GM10266 (cell line): ENCODE data around the gene FOSB.
"Not testable (repeated sequence)": the region's sequence is repeated elsewhere in the genome, so short reads cannot be mapped to it uniquely, and the experiment has no call there.

Experiments
- DNase-seq: peaks from one replicate; pipeline ENCODE4 v3.0.0; 2012; ENCODE audit errors: extremely low spot score
- CTCF ChIP-seq: IDR thresholded peaks from 2 replicates; pipeline ENCODE4 v1.5.1; 2012; ENCODE audit warnings: mild to moderate bottlenecking, low read depth; ENCODE audit not compliant: control insufficient read depth, insufficient read depth; ENCODE audit errors: missing control alignments

The FOSB gene

GRCh38 chr19:45508417-45508860 lies 40.6 kb downstream of the FOSB start:
- TF ChIP-seq CTCF, result no peak
- DNase-seq, result peak; percentile 58

GRCh38 chr19:45508861-45509691 lies 41.3 kb downstream of the FOSB start:
- DNase-seq, result peak; percentile 88
- TF ChIP-seq CTCF, result no peak

GRCh38 chr19:45509692-45510015 lies 41.9 kb downstream of the FOSB start:
- TF ChIP-seq CTCF, result no peak

GRCh38 chr19:45510352-45510751 lies 42.6 kb downstream of the FOSB start:
- not testable (repeated sequence) for DNase-seq

More at GRCh38 chr19:45509692-45510015, 41.9 kb downstream of the FOSB start:
- DNase-seq, result no peak

- no peak for TF ChIP-seq CTCF
- DNase-seq, result no peak
These were observed 43.3 kb downstream of the FOSB start for GRCh38 chr19:45511074-45511473.

GRCh38 chr19:45512881-45513483 lies 45.2 kb downstream of the FOSB start:
- TF ChIP-seq CTCF, result no peak

GRCh38 chr19:45514376-45515051 lies 46.7 kb downstream of the FOSB start:
- DNase-seq, result no peak
- TF ChIP-seq CTCF, result no peak

More at GRCh38 chr19:45512881-45513483, 45.2 kb downstream of the FOSB start:
- no peak for DNase-seq
